T follicular helper cell (primary cell): ENCODE measurements around the gene EHD3.

Experiments
- DNase-seq: peaks from one replicate; pipeline ENCODE4 v3.0.0-alpha.2; 2020; ENCODE audit warnings: low read depth

Gene EHD3

DNA sequence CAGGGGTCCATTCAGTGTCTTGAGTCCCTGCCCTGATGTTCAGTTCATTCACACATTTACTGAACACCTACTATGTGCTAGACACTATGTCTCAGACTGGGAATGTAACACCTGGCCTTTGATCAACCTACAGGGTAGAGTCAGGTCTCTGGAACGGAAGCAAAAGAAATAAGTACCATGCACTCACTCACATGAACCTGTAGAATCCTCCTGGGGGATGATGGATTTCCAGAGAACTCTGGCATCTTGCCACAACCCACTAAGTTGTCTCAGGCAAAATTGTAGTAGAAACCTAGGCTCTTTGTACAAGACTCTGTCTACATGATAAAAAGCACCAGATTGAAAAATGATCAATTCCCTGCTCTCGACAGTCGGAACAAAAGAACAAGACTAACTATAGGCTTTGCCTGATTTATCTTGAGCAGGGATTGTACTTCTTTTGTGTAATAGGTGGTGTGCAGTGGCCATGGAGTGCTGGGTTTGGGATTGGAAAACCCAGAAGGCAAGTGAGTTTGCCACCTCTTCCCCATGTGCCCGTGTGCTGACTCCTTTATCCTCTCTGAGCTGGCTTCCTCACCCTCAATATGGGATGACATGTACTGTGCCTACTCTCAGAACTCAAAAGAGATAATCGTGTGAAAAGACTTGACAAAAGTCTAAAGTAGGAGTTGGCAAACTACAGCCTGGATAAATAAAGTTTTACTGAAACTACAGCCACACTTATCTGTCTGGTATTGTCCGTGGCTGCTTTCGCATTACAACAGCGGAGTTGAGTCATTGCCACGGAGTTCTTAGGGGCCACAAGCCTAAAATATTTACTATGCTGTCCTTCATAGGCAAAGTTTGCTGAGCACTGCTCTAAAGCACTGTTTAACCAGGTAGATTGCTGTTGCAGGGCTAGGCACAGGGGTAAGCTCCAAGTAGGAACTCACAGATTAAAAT lies 21.0 kb upstream of the EHD3 start:
- DNase-seq: no peak

DNA sequence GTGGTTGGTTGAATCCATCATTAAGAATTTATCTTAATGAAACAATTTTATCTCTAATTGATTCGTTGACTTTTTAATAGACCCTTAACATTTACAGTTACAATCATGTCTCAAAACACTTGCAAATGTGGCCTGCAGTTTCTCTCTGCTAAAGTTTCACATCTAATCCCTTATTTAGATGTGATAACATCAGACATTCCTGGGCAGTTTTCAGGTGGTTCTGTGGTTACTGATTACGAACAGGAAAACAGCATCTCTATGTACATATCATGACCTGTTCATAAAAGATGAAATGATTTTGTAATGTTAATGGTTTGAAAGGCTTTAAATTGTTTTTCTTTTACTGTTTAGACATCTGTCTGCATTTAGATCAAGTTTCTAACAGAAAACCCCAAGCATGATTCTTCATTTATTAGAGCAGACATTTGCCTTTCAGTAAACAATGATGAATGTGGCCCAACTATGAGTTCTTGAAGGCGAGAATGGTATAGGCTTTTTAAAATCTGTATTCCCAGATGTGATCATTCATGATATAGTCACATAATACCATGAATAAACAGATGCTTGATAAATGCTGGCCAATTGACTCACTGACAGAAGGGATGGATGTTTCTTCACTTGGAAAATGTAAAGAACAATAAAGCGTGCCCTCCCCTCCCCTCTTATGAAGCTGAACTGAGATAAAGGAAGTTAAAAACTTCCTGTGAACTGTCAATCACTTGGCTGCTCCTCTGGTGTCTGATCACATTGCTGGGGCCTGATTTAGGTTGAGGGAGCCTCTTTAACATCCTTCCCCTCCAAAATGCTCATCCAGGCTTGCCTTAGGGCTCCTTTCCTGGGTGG lies 20.1 kb upstream of the EHD3 start:
- no peak for DNase-seq

DNA sequence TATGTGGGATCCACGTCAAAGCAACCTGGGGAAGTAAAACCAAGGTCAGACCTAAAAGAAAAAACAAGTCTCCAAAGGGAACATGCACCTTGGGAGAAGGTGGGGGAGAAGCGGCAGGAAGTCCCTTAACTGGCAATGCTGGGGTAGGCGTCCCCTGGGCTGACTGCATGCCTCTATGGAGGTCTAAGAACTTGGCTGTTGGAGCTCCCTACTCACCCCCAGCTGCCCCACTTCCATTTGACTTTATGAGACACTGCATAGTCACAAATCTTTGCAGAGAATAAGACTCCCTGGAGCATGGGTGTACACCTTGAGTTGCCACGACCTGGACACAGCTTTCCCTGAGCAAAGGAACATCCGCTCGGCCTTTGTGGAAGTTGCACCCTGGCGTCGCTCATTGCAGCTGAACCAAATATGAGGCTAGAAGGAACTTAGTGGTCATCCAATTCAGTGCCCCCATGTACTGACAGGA lies 19.5 kb upstream of the EHD3 start:
- DNase-seq: no peak

DNA sequence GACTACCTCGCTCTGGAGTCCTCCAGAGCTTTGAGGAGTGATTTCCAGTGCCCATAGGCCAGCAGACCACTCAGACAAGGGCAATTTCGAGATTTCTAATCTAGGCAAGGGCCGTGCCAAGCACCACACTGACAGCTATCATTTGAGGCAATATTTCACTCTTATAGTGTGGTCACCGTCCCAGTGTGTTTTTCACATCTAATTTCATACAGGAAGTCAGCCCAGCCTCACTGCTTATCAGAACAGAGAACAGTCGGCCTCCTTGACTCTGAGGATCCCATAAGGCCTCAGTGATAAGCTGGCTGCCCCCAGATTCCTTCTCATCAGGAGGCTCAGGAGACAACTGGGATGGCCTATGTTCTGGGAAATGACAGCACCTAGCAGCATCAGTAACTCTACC lies 17.2 kb upstream of the EHD3 start:
- DNase-seq: no peak

DNA sequence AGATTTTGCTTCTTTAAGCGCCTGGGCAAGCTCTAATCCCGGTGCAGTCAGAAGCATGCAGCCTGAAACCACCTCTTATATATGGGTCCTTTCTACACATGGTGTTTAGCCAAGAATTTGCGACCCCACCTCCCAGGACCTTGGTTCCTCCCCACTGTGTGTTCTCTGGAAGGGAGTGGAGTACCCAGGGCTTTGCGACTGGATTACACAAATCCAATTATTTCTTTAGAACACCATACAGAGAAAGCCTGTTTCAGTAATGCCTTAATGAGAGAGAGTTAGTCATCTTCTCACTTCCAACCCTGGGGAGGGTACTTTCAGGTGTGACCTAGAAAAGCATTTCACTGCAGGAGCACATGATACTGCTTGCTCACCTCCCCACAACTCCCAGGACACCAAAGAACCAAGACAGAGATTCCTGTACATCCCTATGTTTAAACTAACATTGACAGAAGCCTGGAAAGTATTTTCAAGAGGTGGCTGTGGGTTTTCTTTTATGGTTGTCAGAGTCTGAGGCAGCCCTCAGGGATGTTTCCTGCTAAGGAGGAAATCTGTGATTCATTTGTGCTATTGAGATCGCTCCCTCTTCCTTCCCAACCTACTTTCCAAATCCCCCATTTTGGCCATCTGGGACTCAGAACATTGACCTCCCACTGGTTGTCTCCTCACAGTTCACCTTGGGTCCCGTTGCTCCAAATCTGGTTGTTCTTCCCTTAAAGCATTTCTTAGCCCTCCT lies 16.3 kb upstream of the EHD3 start, which contains the start of gene CAPN14:
CAPN14 (minus strand) TSS at position 51 of the 736 bp plus-strand sequence. CDS start 12,068 bp downstream, outside the sequence.
- no peak for DNase-seq

DNA sequence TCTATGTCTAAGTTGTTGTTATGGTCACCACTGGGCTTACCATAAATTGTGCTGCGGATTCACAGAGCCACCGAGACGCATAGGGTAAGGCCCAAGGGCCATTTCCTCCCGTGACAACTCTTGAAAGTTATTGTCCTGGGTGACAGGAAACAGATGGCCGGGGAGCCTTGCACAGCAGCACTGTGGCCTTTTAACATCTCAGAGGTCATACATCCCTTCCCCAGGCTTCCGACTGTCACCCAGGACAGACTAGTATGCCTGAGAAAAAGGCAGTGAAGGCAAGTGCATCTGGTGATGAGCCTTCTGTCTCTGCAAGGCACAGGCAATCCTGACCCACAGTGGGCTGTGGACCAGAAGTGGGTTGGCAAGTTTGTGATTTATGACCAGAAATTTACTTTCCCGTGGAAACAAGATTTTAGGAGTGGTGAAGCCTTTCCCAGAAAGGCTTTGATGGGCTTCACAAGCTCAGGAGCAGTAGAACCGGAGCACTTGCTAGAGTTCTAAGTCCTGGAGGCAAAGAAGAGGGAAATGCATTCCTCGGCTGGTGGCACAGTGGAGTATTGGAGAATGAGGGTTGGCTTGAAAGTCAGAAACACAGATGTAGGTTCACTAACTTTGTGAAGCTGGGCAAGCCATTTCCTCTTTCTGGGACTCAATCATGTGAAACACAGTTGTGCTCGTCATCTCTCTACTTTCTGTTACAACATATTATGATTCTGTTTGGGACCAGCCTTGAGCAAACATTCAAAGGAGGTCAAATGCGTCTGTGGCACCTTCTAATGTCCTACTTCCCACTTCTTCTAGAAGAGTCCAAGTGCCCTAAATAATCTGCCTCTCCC lies 14.6 kb upstream of the EHD3 start:
- no peak for DNase-seq

DNA sequence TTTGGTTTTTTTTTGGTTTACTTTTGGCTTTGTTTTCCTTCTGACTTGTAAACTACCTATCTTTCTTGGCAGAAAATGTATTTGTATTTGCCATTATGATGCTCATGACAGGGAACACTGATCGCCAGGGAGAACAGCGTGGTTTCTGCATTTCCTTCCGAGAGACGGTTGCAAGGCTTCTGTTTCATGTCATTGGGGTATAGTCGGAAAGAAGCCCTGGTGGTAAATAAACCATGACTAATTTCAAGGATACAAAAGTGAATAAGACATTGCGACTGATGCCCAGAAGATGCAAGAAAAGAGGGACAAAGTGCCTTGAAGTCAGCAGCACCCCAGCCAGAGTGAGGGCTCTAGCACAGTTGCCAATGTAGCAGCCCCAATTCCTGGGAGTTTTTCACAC lies 12.4 kb upstream of the EHD3 start:
- no peak for DNase-seq

DNA sequence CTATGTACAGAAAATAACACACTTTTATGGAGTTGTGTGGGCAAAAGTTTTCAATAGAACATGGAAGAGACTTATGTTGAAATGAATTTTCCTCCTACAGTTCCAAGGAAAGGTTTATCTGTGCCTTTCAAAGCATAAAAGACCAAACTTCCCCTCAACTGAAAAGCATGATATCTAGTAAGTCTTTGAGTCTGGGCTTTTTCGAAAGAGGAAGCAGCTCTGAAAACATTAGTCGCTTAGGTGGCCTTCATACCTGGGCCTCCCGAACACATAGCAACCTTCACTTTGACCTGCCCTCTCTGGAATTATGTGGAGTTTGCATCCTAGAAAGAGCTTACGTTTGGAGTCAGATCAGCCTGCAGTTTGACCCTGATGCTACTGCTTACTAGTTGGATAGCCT lies 11.9 kb upstream of the EHD3 start:
- DNase-seq: no peak

DNA sequence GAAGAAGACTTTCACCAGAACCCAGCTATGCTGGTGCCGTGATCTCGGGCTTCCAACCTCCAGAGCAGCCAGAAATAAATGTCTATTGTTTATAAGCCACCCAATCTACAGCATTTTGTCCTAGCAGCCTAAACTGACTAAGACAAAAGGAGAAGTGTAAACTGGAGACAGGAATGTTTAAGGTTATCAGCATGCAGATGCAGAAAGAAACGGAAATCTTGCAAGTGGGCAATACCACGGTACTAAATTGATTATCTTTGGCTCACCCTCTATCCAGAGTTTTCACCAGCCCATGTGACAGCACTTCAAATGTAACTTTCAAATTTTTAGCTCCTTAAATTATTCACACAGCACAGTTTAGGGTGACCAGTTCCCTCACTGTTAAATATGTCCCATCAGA lies 10.9 kb upstream of the EHD3 start:
- DNase-seq: no peak

DNA sequence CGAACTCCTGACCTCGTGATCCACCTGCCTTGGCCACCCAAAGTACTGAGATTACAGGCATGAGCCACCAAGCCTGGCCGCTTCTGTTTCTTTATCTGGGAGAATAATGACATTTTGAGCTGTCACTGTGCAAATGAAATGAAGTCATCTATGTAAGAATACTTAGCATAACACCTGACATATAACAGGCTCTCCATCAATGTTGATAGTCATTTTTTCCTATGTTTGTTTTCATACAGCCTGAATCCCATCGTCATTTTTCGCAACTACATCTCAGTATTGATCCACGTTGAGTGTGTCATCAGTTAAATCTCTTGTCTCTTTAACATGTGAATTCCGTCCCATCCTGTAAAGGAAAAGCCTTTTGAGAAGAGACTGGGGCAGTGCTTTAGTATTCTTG lies 10.2 kb upstream of the EHD3 start:
- no peak for DNase-seq

DNA sequence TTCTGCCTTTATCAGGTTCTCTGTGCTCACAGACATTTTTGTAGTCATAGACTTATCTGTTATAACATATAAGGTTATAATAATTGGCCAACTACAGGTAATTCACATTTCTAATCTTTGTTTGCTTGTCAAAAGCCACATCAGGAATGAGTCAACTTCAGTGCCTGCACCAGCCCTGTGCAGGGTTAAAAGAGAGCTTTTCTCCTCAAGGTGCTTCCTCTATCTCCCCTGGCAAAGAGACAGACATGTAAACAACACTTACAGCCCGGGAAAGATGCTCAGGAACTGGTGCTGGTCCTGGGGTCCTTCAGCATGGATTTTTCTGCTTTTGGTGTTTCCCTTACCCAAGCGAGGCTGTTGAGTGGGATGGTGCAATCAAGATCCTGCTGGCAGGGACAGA lies 7.7 kb upstream of the EHD3 start:
- no peak for DNase-seq

DNA sequence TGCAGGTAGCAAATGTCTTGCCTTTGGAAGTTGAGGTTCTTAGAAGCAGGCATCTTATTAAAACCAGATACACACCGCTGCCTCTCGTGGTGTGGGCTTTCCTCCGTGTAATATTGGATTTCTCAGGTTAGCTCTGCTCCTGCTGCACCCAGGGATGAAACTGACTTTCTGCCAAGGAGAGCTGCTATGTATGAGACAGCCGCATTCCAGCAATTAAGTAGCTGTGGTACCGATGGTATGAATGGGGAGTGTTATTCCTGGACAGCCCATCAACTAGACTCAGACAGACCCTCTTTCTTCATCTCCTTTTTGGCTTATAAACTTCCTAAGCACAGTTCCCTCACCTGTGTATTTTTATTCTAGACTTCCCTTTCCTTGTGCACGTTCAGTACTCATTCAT lies 6.8 kb upstream of the EHD3 start:
- DNase-seq: no peak

DNA sequence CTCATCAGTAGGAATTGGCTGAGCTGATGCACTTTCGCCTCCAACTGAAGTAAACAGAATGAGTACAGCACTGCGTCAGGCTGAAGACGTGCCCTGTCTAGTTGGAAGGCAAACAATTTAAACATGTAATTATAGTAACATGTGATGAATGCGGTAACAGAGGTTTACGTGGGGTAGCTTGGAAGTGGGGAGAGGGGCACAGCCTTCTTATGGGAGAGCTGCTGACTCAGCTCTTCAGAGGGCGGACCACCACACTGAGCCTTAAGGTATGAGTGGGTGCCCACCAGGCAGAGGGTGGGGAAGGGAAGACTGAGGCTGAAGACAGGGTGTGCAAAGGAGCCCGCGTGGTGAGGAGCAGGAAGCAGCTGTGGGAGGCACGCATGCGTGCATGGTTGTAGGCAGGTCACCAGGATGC lies 6.2 kb upstream of the EHD3 start:
- DNase-seq: no peak

DNA sequence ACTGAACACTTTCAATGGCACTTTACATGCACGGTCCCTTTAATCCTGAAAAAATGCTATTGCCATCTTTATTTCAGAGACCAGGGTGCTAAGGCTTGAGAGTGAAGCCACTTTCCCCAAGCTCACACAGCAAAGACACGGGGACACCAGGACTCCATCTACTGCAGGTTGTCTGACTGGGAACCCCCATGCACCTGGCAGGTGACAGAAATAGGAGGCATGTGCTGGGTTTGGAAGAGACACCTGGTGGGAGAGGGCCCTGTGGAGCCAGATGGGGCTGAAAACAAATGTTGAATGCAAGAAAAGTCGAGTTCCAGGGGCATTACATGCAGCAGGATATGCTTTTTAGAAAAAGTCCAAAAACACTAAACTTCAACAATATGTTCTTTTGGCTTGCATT lies 5.2 kb upstream of the EHD3 start:
- no peak for DNase-seq

DNA sequence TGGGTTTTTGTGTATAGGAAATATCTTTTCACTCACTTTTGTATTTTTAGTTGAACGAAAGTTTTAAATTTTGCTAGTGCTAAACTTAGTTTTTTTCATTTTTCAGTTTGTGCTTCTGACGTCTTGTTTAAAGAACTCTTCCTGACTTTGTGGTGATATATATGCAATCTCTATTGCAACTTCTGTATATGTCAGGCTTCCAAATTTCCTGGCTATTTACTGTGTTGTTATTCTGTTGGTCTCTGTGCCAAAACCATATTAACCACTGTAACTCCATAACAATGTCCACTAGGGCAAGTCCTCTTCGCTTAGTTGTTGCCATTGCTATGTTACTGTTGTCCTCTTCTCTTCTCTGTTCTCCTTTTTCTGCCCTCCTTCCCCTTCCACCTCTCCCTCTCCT lies 3.2 kb upstream of the EHD3 start:
- DNase-seq: no peak

DNA sequence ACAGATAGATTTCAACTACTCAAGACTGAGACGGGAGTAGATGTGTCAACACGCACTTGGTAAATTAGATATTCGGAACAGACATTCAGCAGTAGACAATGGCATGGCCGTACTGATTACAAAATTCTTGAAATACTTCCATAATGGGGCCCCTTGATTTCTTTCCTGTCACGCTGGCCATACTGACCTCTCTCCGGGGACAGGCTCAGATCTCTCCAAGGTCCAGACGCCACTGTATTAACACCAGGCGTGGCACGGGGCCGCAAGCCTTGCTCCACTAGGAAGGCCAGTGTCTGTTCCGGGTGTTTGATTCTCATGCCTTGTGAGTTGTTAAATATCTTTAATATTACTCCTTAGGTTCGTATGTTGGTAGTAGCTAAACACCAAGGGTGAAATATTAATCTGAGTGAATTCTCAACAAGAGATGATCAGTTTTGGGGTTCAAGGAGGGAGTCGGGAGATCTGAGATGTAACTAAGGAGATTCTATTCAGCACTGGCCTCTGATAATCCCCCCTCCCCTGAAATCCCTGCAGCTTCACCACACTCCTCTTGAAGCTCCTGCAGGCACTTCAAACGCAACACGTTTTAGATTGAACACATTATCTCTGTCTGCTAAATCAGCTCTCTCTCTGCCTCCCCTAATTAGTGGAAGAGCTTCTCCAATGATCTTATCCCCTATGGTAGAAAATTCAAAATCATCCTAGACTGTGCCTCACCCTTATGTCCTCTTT lies 2.2 kb upstream of the EHD3 start:
- DNase-seq: no peak

DNA sequence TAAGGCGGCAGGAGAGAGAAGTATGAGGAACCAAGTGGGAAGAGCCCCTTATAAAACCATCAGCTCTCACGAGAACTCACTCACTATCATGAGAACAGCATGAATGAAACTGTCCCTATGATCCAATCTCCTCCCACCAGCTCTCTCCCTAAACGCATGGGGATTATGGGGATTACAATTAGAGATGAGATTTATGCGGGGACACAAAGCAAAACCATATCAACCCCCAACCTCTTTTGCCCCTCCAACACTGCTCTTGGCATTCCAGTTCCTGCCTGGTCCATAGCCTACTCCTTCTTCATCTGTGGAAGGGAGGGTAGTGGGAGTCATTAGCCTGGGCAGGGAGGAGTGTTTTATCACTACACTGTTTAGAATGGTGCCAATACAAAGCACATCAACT lies 1.4 kb upstream of the EHD3 start:
- no peak for DNase-seq

DNA sequence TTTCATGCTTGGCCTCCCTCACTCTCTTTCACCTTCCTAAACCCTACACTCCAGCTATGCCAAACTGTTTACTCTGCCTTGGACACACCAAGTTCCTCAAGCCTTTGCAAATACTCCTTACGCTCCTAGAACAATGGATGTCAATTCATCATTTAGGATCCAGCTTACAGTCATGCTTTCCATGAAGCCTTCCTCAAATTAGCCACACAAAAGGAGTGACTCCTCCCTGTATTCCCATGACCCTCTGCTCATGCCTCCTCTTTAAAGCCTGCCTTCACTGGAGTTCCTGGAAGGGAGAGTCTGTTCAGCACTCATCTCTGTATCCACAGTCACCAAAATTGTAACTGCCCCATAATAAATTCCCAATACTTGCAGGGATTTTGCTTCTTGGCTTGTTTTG lies 721 bp upstream of the EHD3 start:
- no peak for DNase-seq

DNA sequence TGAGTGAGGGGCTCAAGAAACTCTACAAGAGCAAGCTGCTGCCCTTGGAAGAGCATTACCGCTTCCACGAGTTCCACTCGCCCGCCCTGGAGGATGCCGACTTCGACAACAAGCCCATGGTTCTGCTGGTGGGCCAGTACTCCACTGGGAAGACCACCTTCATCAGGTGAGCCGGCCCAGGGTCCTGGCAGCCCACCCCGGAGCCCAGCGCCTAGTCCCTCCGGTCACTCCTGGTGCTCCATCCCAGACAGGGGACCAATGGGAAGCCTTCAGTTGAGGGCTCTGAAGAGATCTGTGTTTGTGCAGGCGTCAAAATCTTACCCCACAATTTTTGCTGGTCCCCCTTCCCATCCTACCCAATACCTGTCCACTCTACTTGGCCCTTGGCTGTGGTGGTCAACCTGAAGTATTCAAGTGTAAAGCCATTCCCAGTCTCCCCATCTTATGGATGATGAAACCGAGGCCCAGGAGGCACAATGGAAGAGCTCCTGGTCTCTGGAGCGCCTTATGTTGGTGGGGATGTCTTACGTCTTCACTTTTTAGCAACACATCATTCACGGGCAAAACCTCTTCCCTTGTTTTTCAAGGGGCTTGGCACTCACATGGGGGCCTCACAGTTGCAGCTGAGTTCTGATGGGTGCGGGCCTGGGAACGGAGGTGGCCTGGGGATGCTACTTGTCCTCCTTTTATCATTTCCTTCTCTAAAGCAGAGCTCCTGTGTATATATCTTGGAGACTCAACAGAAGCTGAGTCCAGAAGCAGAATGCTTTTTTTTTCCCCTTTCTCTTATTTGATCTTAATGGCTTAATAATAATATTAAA lies 941 bp downstream of the EHD3 start:
- DNase-seq: no peak

DNA sequence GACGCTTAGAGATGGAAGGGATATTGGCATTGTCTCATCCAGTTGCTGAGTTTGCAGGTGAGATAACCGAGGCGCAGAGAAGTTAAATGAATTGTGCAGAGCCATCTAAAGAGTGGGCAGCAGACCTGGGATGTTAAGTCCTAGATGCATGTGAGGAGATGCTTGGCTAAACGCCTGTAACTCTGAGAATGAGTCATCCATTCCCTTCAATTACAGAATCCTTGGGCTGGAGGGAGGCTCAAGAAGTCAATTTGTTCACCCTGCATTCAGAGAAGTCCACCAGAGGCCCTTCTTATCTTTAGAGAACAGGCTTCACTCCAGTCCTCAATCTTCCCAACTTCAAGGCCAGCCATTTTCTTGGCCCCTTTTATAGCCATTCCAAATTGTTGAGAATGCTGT lies 1.6 kb downstream of the EHD3 start:
- no peak for DNase-seq
